Hematopoietic multipotent progenitor cell treated with erythropoietin and hydrocortisone succinate and interleukin-3 and kit ligand, for 6 days (in vitro differentiated cells): ENCODE results near the gene FGGY.

Source experiments
- DNase-seq: peaks from one replicate; pipeline ENCODE4 v3.0.0-alpha.2; 2015

The FGGY gene

GRCh38 chr1:59805554-59805953 lies 508.7 kb downstream of the FGGY start:
- no peak for DNase-seq
